Right lobe of liver (tissue), 6 donors: Measurements from ENCODE around the gene THADA. TPM values are rescaled to one million over a fixed set of nuclear protein-coding genes. Genes with fewer than 3 reads are reported as not detected.

Experiments used
- ATAC-seq, 4 donors: fragments of 200-7000 bp; cut with Tn5 transposase; one replicate each; pipeline ENCODE4 v1.9.1; 2020; ENCODE audit warnings: mild to moderate bottlenecking in 4 of 4, moderate library complexity in 4 of 4
- DNase-seq, 3 donors: peaks; one replicate each; pipeline ENCODE4 v3.0.0-alpha.2; 2020
- H3K27ac ChIP-seq, 3 donors: fragments of 200-600 bp; one replicate each; pipeline ENCODE4 v1.8.0; 2022
- H3K27me3 ChIP-seq, 2 donors: fragments of 200-600 bp; one replicate each; pipeline ENCODE4 v1.8.0; 2022
- H3K36me3 ChIP-seq, 4 donors: fragments of 200-600 bp; sonication (generic) in 1 of 4; one replicate each; pipeline versions ENCODE4 v1.5.1 to v1.8.0; 2017 to 2022; ENCODE audit warnings: control low read depth in 1 of 4
- H3K4me1 ChIP-seq, 4 donors: fragments of 200-600 bp; sonication (generic) in 1 of 4; one replicate each; pipeline versions ENCODE4 v1.5.1 to v1.8.0; 2017 to 2022; ENCODE audit warnings: control low read depth in 1 of 4
- H3K4me3 ChIP-seq, 3 donors: fragments of 200-600 bp; one replicate each; pipeline ENCODE4 v1.8.0; 2022
- H3K9me3 ChIP-seq, 4 donors: fragments of 200-600 bp; sonication (generic) in 1 of 4; one replicate each; pipeline versions ENCODE4 v1.5.1 to v1.8.0; 2017 to 2022; ENCODE audit warnings: control low read depth in 1 of 4
- CTCF ChIP-seq, 4 donors: fragments of 200-600 bp in 3 of 4; fragments of 450-650 bp in 1 of 4; IDR thresholded peaks; one replicate each; pipeline versions ENCODE4 v1.5.1 to v1.8.0; 2016 to 2022; ENCODE audit warnings: antibody characterized with exemption in 4 of 4, mild to moderate bottlenecking in 2 of 4
- POLR2A ChIP-seq: fragments of 450-650 bp; IDR thresholded peaks from one replicate; pipeline ENCODE4 v1.6.1; 2017; ENCODE audit warnings: antibody characterized with exemption, mild to moderate bottlenecking
- WGBS: methylation state at CpG from one replicate; pipeline ENCODE4 v1.1.6; 2018; ENCODE audit warnings: low coverage, low lambda C conversion rate; ENCODE audit not compliant: insufficient coverage; ENCODE audit errors: missing lambda C conversion rate; 5-methylcytosine and 5-hydroxymethylcytosine counted together
- intact Hi-C, 2 donors: fragments of 100-400 bp; cut with DNase I; formaldehyde crosslinking; loops; one replicate each; pipeline versions ENCODE4 v1.11.2 to v1.14.1; 2022
- total RNA-seq, 6 experiments: library from RNA; depleted of rRNA in 2 of 6; stranded (reverse); fragments of >200 nt in 2 of 6; fragmentation: NEBNext Ultra II Directional in 3 of 6; extraction: Animal tissue kit (Norgen Biotek cat#: 25700) in 3 of 6; gene quantifications; one replicate each; pipeline versions ENCODE4 v1.1.0 to v1.2.4, GENCODE V29; 2016 to 2023
- donor health status: DM: no; HTN: yes; CAD: no.
- donor health status: DM: no; HTN: no; CAD: no.
- donor health status: DM: no; HTN: no; CAD: no.
- donor health status: DM: no; HTN: yes; CAD: no.
- donor health status: DM: no; HTN: yes; CAD: no.

THADA gene
- total RNA-seq, 6 experiments from 2014 or later = 12.2 to 21.6 (median 14.0) TPM

GRCh38 chr2:43269706-43270105, 326.1 kb downstream of the THADA start:
- H3K4me3 ChIP-seq = no peak overlapping the region
- H3K9me3 ChIP-seq = no peaks in the 10 kb centered on the region
- intact Hi-C loops = no loop called here
- peak; percentile 28 to 60 (median 46) for ATAC-seq
- no peaks in the 10 kb centered on the region for H3K36me3 ChIP-seq
- DNase-seq = no peak
- H3K4me1 ChIP-seq = no peaks in the 10 kb centered on the region
- TF ChIP-seq CTCF (IDR thresholded peaks at IDR 0.05) (no peak), POLR2A (no peak)
- no peaks in the 10 kb centered on the region for H3K27me3 ChIP-seq
- WGBS = 59% methylated on average over 3 of the region's 3 CpGs
- peak overlapping the region; percentile 21 to 31 (median 29) for H3K27ac ChIP-seq

- H3K27ac ChIP-seq = peak overlapping the region; percentile 21 to 47 (median 29)
- no peaks in the 10 kb centered on the region for H3K4me1 ChIP-seq
- WGBS = 51% methylated on average over 4 of the region's 14 CpGs
- intact Hi-C loops = no loop called here
- no peaks in the 10 kb centered on the region for H3K36me3 ChIP-seq
- H3K27me3 ChIP-seq = no peaks in the 10 kb centered on the region
- no peaks in the 10 kb centered on the region for H3K9me3 ChIP-seq
- DNase-seq (peak; percentile 66 to 73 (median 71)), ATAC-seq (peak; percentile 82 to 91 (median 84))
- peak in 1 of 4 donors; percentile 6 for TF ChIP-seq CTCF (IDR thresholded peaks at IDR 0.05)
- TF ChIP-seq POLR2A = no peak
- H3K4me3 ChIP-seq = no peak overlapping the region
These were observed 326.7 kb downstream of the THADA start for GRCh38 chr2:43269074-43269572.

GRCh38 chr2:43268066-43268953, 327.5 kb downstream of the THADA start:
- Histone ChIP-seq H3K4me1 (no peaks in the 10 kb centered on the region), H3K36me3 (no peaks in the 10 kb centered on the region), H3K27ac (peak overlapping the region in 2 of 3 donors; percentile 29 to 47), H3K9me3 (no peaks in the 10 kb centered on the region), H3K4me3 (no peak overlapping the region), H3K27me3 (no peaks in the 10 kb centered on the region)
- ATAC-seq = peak in 3 of 4 donors; percentile 2 to 19 (median 17)
- intact Hi-C loops = no loop called here
- TF ChIP-seq CTCF (IDR thresholded peaks at IDR 0.05) (no peak), POLR2A (no peak)
- no peak for DNase-seq
- 100% methylated on average over 2 of the region's 10 CpGs for WGBS

- H3K9me3 ChIP-seq = no peaks in the 10 kb centered on the region
- no peaks in the 10 kb centered on the region for H3K36me3 ChIP-seq
- no peak overlapping the region for H3K27ac ChIP-seq
- no peak overlapping the region for H3K4me3 ChIP-seq
- TF ChIP-seq CTCF (IDR thresholded peaks at IDR 0.05) (no peak), POLR2A (no peak)
- WGBS = 95% methylated on average over 5 of the region's 7 CpGs
- DNase-seq (no peak), ATAC-seq (no peak)
- intact Hi-C loops = no loop called here
- H3K27me3 ChIP-seq = no peaks in the 10 kb centered on the region
- H3K4me1 ChIP-seq = no peaks in the 10 kb centered on the region
These were observed 328.5 kb downstream of the THADA start for GRCh38 chr2:43267381-43267780.
